Kasumi-1 (cell line): ENCODE results near the gene MLH1.

Source experiments
- DNase-seq, 2 experiments: peaks; one replicate each; lab custom pipeline; 2025; lab: John Stamatoyannopoulos, UW

MLH1 gene

DNA sequence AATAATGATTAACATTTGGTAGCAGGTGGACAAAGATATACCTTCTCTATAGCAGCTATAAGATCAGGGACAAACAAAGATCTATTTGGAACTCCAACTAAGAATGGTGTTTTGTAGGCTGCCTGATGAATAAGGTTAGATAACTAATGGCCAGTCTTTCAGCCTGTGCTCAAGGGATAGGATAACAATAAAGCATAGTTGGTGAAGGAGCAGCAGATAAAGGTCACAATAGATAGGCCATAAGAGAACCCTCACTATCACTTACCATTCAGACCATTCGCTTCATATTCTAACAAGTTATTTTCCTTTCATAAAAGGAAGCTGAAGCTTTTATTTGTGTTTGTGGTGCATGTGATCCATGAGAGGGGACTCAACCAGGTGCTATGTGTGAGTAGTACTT is 20.2 kb upstream of the MLH1 start:
- no peak for DNase-seq

GRCh38 chr3:36981006-36981405 is 12.3 kb upstream of the MLH1 start:
- no peak for DNase-seq

- DNase-seq = no peak
Measured at GRCh38 chr3:36988356-36988755, 5.0 kb upstream of the MLH1 start.

DNA sequence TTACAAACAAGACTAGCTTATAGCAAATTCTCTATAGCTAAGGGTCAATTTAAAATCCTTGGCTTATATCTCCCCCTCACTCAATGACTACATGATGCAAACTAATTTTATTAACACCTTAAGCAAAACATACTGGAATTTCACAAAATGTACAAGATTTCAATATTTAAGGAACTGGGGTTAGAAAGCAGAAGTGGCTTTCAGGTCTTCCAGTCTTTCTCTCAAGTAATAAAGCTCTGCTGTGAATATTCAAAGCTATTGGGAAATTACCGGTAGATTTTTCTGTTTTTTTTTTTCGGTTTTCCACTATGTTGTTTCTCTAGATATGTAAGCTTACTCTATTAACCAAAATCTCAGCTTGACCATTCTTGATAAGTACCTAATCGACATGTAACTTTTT is 4.3 kb upstream of the MLH1 start:
- DNase-seq = no peak

DNA sequence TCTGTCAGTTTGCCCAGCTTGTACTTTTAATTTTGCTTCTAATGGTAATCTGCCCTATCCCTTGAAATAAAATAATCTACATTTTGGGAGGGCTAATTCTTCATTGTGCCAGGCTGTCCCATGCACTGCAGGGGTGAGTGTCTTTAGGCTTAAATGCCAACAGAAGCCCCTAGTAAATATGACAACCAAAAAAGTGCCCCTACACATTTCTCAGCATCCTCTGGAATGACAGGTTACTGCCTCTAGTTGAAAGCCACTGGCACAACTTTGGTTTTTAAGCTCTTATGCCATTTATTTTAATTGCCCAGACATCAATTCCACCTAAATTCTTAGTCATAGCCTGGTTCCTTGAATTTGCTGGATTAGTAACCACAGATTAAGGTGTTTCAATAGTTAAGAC is 3.8 kb upstream of the MLH1 start:
- DNase-seq = no peak

DNA sequence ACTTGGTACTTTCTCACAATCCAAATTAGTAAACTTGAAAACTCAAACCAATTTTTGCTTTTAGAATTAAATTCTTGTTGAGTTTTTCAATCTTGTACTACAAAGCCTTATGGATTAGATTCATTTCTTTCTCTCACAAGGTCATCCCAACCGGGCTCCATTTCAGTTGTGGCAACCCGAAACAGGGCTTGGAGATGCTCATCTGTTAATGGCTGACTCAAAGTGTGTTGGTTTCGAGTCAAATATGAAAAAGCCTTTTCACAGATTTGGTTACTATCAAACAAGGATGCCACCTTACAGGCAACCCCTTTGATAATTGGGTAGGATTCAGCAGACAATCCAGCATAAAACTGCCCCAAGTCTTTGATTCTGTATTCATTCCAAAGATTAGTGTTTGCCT is 2.2 kb upstream of the MLH1 start:
- no peak for DNase-seq

- DNase-seq = no peak
Measured at GRCh38 chr3:36991923-36992805, 1.2 kb upstream of the MLH1 start.

DNA sequence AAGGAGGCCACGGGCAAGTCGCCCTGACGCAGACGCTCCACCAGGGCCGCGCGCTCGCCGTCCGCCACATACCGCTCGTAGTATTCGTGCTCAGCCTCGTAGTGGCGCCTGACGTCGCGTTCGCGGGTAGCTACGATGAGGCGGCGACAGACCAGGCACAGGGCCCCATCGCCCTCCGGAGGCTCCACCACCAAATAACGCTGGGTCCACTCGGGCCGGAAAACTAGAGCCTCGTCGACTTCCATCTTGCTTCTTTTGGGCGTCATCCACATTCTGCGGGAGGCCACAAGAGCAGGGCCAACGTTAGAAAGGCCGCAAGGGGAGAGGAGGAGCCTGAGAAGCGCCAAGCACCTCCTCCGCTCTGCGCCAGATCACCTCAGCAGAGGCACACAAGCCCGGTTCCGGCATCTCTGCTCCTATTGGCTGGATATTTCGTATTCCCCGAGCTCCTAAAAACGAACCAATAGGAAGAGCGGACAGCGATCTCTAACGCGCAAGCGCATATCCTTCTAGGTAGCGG is 452 bp upstream of the MLH1 start, which contains the start of gene EPM2AIP1:
Gene EPM2AIP1, minus strand, starts transcription at position 326 of the 520 bp plus-strand sequence. Its CDS starts 54 bp downstream, at position 272.
- DNase-seq = no peak

- no peak for DNase-seq
Measured at GRCh38 chr3:37014620-37015019, 21.3 kb downstream of the MLH1 start.

GRCh38 chr3:37015642-37016041 is 22.3 kb downstream of the MLH1 start:
- DNase-seq = no peak

- DNase-seq = no peak
Measured at GRCh38 chr3:37016903-37017302, 23.6 kb downstream of the MLH1 start.

- DNase-seq = no peak
Measured at GRCh38 chr3:37017683-37018082, 24.4 kb downstream of the MLH1 start.

GRCh38 chr3:37024092-37024491 is 30.8 kb downstream of the MLH1 start:
- peak; percentile 30 to 31 for DNase-seq

GRCh38 chr3:37024820-37025405 is 31.6 kb downstream of the MLH1 start:
- peak; percentile 70 to 74 for DNase-seq

DNA sequence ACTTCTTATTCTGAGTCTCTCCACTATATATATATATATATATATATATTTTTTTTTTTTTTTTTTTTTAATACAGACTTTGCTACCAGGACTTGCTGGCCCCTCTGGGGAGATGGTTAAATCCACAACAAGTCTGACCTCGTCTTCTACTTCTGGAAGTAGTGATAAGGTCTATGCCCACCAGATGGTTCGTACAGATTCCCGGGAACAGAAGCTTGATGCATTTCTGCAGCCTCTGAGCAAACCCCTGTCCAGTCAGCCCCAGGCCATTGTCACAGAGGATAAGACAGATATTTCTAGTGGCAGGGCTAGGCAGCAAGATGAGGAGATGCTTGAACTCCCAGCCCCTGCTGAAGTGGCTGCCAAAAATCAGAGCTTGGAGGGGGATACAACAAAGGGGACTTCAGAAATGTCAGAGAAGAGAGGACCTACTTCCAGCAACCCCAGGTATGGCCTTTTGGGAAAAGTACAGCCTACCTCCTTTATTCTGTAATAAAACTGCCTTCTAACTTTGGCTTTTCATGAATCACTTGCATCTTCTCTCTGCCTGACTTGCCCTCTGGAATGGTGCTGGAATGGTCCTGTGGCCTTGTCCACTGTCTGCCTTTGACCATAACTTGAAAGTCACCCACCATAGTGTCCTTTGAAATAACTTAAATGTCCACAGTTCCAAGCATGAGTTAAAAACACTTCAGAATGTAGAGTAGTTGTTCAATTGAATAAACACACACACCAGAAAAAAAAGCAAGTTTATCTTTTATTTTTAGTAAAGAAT is 32.4 kb downstream of the MLH1 start:
- DNase-seq = no peak

- DNase-seq = no peak
Measured at GRCh38 chr3:37026851-37027250, 33.5 kb downstream of the MLH1 start.

DNA sequence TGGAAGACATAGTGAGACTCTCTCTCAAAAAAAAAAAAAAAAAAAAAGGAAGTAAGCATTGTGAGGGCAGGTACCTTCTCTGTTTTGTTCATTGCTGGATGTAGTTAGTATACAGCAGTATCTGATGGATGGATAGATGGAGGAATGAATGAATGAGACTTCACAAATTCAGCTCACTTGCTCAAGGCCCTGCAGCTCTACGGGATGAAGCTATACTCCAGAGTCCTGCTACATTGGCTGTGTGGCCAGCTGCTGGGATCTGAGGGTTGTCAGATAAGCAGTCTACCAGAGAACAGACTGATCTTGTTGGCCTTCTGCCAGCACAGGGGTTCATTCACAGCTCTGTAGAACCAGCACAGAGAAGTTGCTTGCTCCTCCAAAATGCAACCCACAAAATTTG is 35.0 kb downstream of the MLH1 start:
- no peak for DNase-seq

- no peak for DNase-seq
Measured at GRCh38 chr3:37029111-37029510, 35.8 kb downstream of the MLH1 start.

- no peak for DNase-seq
Measured at GRCh38 chr3:37029516-37030163, 36.3 kb downstream of the MLH1 start.

DNA sequence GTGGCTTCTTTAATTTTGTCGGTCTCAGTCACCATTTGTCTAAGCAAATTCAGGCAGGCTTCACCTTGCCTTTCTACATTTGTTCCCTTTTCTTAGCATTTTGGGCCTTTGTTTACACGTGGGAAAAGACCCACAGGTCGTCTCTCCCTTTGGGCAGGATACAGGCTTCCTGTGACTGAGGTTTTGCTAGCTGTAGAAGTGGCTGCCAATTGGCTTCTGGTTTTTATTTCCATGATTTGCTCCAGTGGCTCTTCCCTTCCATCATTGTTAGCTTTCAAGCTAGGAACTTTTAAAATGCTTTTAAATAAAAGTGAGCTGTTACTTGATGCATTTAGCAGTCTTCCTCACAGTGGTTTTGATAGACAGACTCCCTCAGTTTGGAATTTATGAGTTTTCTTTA is 37.3 kb downstream of the MLH1 start:
- DNase-seq = no peak

GRCh38 chr3:37031096-37031682 is 37.9 kb downstream of the MLH1 start:
- no peak for DNase-seq

GRCh38 chr3:37032961-37033360 is 39.6 kb downstream of the MLH1 start:
- DNase-seq = no peak
